ENCODE results near the gene DEFB126.

- no peak for TF ChIP-seq TSHZ2 (CRISPR knock-in tag; IDR thresholded peaks at IDR 0.05)
- no peak for TF ChIP-seq PPARA (CRISPR knock-in tag; IDR thresholded peaks at IDR 0.05; ENCODE audit: borderline replicate concordance)
- TF ChIP-seq ESRRG (CRISPR knock-in tag; IDR thresholded peaks at IDR 0.05) = no peak
- TF ChIP-seq PATZ1 (CRISPR knock-in tag; IDR thresholded peaks at IDR 0.05; ENCODE audit: borderline replicate concordance) = no peak
- TF ChIP-seq SNAI2 (CRISPR knock-in tag; IDR thresholded peaks at IDR 0.05) = no peak
- no peak for TF ChIP-seq OSR1 (CRISPR knock-in tag; IDR thresholded peaks at IDR 0.05)
- TF ChIP-seq TOX (CRISPR knock-in tag; IDR thresholded peaks at IDR 0.05; ENCODE audit: borderline replicate concordance) = no peak
- no peak for TF ChIP-seq CREB5 (CRISPR knock-in tag; IDR thresholded peaks at IDR 0.05; ENCODE audit: low read depth)
- TF ChIP-seq ZFP3 (CRISPR knock-in tag; IDR thresholded peaks at IDR 0.05) = no peak
- TF ChIP-seq CSRNP3 (CRISPR knock-in tag; IDR thresholded peaks at IDR 0.05) = no peak
- no peak for TF ChIP-seq ZNF70 (CRISPR knock-in tag; IDR thresholded peaks at IDR 0.05)
- TF ChIP-seq CSDC2 (CRISPR knock-in tag; IDR thresholded peaks at IDR 0.05) = no peak
- TF ChIP-seq ZNF565 (CRISPR knock-in tag; conservative IDR thresholded peaks at IDR 0.05; ENCODE audit: low read depth) = no peak
- TF ChIP-seq RARB (CRISPR knock-in tag; IDR thresholded peaks at IDR 0.05) = no peak
Measured at GRCh38 chr20:164618-165017, 22.2 kb downstream of the DEFB126 start.
